GM12891 (cell line): ENCODE measurements around the gene TSHZ3.

ENCODE experiments used
- DNase-seq: peaks from one replicate; pipeline ENCODE4 v3.0.0; 2011; ENCODE audit warnings: low spot score; ENCODE audit not compliant: insufficient read length
- FAIRE-seq: peaks from 2 replicates; lab custom pipeline; 2011; peaks lifted over from hg19 to GRCh38; lab: Jason Lieb, UNC
- PAX5 ChIP-seq: IDR thresholded peaks from 2 replicates; pipeline ENCODE4 v1.6.1; 2011; ENCODE audit warnings: low read length, moderate library complexity, mild to moderate bottlenecking; ENCODE audit not compliant: insufficient read depth, severe bottlenecking
- POLR2A ChIP-seq: IDR thresholded peaks from 2 replicates; pipeline ENCODE4 v1.6.1; 2011; ENCODE audit warnings: low read depth, low read length, control low read depth
- POLR2AphosphoS5 ChIP-seq: IDR thresholded peaks from 2 replicates; pipeline ENCODE4 v1.6.1; 2011; ENCODE audit warnings: low read depth, low read length, control low read depth
- POU2F2 ChIP-seq: IDR thresholded peaks from 2 replicates; pipeline ENCODE4 v1.6.1; 2011; ENCODE audit warnings: low read depth, mild to moderate bottlenecking, control low read depth, low read length, moderate library complexity
- SPI1 ChIP-seq: IDR thresholded peaks from 2 replicates; pipeline ENCODE4 v1.6.1; 2011; ENCODE audit warnings: low read depth, low read length, control low read depth
- TAF1 ChIP-seq: IDR thresholded peaks from 2 replicates; pipeline ENCODE4 v1.6.1; 2011; ENCODE audit warnings: low read depth, low read length, control low read depth

Gene TSHZ3

GRCh38 chr19:31356587-31357314 lies 7.5 kb upstream of the TSHZ3 start:
- DNase-seq = no peak
- FAIRE-seq = no peak
- TF ChIP-seq POLR2A (no peak), POU2F2 (no peak), POLR2AphosphoS5 (no peak), TAF1 (no peak), PAX5 (no peak), SPI1 (no peak)

- no peak for DNase-seq
- TF ChIP-seq POU2F2 = no peak
- no peak for TF ChIP-seq PAX5
- no peak for TF ChIP-seq TAF1
- no peak for TF ChIP-seq SPI1
- TF ChIP-seq POLR2A = no peak
- FAIRE-seq = no peak
Observed at GRCh38 chr19:31355665-31356289, 6.5 kb upstream of the TSHZ3 start.

- DNase-seq (no peak), FAIRE-seq (no peak)
- TF ChIP-seq POLR2AphosphoS5 (no peak), POU2F2 (no peak), SPI1 (no peak), POLR2A (no peak), PAX5 (no peak), TAF1 (no peak)
Observed at GRCh38 chr19:31354799-31355664, 5.8 kb upstream of the TSHZ3 start.

- FAIRE-seq (no peak), DNase-seq (no peak)
- TF ChIP-seq POLR2A = no peak
- no peak for TF ChIP-seq POLR2AphosphoS5
- no peak for TF ChIP-seq POU2F2
- no peak for TF ChIP-seq SPI1
- no peak for TF ChIP-seq PAX5
- no peak for TF ChIP-seq TAF1
Observed at GRCh38 chr19:31354316-31354715, 5.1 kb upstream of the TSHZ3 start.

GRCh38 chr19:31353833-31354232 lies 4.6 kb upstream of the TSHZ3 start:
- DNase-seq = no peak
- no peak for FAIRE-seq
- no peak for TF ChIP-seq SPI1
- no peak for TF ChIP-seq TAF1
- no peak for TF ChIP-seq POU2F2
- TF ChIP-seq POLR2AphosphoS5 = no peak
- no peak for TF ChIP-seq PAX5
- TF ChIP-seq POLR2A = no peak

- FAIRE-seq = no peak
- TF ChIP-seq SPI1 (no peak), PAX5 (no peak), TAF1 (no peak), POU2F2 (no peak), POLR2A (no peak), POLR2AphosphoS5 (no peak)
- DNase-seq = no peak
Observed at GRCh38 chr19:31352782-31353651, 3.8 kb upstream of the TSHZ3 start.

- no peak for FAIRE-seq
- DNase-seq = no peak
- TF ChIP-seq TAF1 (no peak), POLR2AphosphoS5 (no peak), POLR2A (no peak)
Observed at GRCh38 chr19:31352296-31352781, 3.1 kb upstream of the TSHZ3 start.

- no peak for DNase-seq
- TF ChIP-seq POLR2AphosphoS5 (no peak), POLR2A (no peak), TAF1 (no peak), POU2F2 (no peak), SPI1 (no peak), PAX5 (no peak)
- FAIRE-seq = no peak
Observed at GRCh38 chr19:31351855-31352195, 2.6 kb upstream of the TSHZ3 start.

- FAIRE-seq (no peak), DNase-seq (no peak)
- no peak for TF ChIP-seq SPI1
- no peak for TF ChIP-seq POU2F2
- no peak for TF ChIP-seq TAF1
- no peak for TF ChIP-seq POLR2A
- TF ChIP-seq PAX5 = no peak
- no peak for TF ChIP-seq POLR2AphosphoS5
Observed at GRCh38 chr19:31351056-31351854, 2.0 kb upstream of the TSHZ3 start.
